ENCODE results near the gene INPP5A. TPM values are rescaled to one million over a fixed set of nuclear protein-coding genes. Genes with fewer than 3 reads are reported as not detected.
"Not testable (repeated sequence)": the region's sequence is repeated elsewhere in the genome, so short reads cannot be mapped to it uniquely, and the experiment has no call there.

Gene INPP5A
- total RNA-seq, 2 experiments from 2014 or later: 7.4 to 7.5 TPM

DNA sequence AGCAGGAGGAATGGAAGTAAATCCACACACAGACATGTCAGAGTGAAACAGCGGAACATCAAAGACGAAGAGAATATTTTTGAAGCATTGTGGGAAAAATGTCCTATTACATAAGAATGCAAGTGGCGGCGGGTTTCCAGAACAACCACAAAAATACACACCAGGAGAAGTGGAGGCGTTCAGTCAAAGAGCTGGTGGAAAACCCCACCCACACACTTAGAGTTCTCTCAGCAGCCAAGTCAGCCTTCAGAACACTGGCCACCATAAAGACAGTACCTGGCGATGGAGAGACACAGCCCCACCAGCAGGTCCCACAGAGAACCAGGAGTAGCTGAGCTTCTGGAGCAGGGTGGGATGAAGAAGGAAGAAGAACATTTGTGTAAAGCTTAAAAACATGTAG lies 224.7 kb downstream of the INPP5A start:
- Mint-ChIP-seq H3K36me3 (peaks cover 7% of the 10 kb centered on the region), H3K4me3 (no peak overlapping the region), H3K4me1 (ENCODE audit: low read depth) (peaks cover 9% of the 10 kb centered on the region), H3K27ac (no peak overlapping the region), H3K9me3 (no peaks in the 10 kb centered on the region), H3K27me3 (no peaks in the 10 kb centered on the region)
- DNase-seq: peak; percentile 42
- ChIA-PET CTCF (interaction anchor here (0.9 kb wide), 1 partner anchor 108 kb away, joined by 5 read pairs; no protein-coding TSS in a partner anchor), POLR2A (no interaction called here)
- intact Hi-C loops (cut with micrococcal nuclease): no loop called here

DNA sequence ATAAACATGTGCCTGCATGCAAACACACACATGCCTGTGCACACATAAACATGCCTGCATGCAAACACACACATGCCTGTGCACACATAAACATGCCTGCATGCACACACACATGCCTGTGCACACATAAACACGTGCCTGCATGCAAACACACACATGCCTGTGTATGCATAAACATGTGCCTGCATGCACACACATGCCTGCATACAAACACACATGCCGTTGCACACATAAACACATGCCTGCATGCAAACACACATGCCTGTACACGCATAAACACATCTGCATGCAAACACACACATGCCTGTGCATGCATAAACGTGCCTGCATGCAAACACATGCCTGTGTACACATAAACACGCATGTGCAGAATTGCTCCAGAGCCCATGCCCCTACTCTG lies 226.0 kb downstream of the INPP5A start:
- Mint-ChIP-seq H3K9me3 (no peaks in the 10 kb centered on the region), H3K4me1 (ENCODE audit: low read depth) (peaks cover 9% of the 10 kb centered on the region), H3K27me3 (no peaks in the 10 kb centered on the region), H3K27ac (no peak overlapping the region), H3K36me3 (peaks cover 5% of the 10 kb centered on the region), H3K4me3 (no peak overlapping the region)
- DNase-seq: no peak
- POLR2A ChIA-PET: no interaction called here
- CTCF ChIA-PET: no interaction called here
- intact Hi-C loops (cut with micrococcal nuclease): no loop called here

DNA sequence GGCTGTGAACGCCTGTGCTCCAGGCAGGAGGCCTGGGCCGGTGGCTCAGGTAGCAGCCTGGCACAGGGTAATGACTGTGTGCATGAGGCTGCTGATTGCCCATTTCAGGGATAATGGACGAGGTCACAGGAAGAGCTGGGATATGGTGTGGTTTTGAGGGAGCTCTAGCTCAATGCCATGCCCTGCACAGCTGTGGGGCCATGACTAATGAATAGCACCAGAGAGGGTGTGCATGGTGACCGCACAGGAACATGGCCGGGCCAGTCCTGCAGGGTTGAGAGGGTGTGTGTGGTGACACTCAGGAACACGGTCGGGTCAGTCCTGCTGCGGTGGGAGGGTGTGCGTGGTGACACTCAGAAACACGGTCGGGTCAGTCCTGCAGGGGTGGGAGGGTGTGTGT lies 226.5 kb downstream of the INPP5A start:
- ChIA-PET POLR2A (no interaction called here), CTCF (no interaction called here)
- intact Hi-C loops (cut with micrococcal nuclease): no loop called here
- Mint-ChIP-seq H3K4me1 (ENCODE audit: low read depth) (peaks cover 9% of the 10 kb centered on the region), H3K9me3 (no peaks in the 10 kb centered on the region), H3K27me3 (no peaks in the 10 kb centered on the region), H3K4me3 (no peak overlapping the region), H3K36me3 (peaks cover 5% of the 10 kb centered on the region), H3K27ac (no peak overlapping the region)
- DNase-seq: no peak

DNA sequence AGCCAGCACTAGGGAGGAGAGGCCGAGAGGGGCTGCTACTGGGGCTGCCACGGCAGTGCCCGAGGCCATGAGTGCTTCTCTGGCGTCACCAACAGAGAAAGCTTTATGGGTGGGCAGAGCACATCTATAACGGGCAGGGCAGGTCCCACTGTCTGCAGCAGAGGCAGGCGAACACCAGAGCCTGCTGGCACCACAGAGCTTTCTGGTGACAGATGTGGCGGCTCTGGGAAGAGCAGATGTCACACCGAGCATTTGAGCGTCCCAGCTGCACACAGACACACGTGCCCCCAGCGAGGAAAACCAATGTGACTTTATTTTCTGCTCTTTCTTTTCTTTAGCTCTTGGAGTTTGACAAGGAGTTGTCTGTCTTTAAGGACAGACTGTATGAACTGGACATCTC lies 227.8 kb downstream of the INPP5A start:
- Mint-ChIP-seq H3K9me3 (no peaks in the 10 kb centered on the region), H3K4me1 (ENCODE audit: low read depth) (peaks cover 9% of the 10 kb centered on the region), H3K27ac (no peak overlapping the region), H3K4me3 (no peak overlapping the region), H3K36me3 (peaks cover 5% of the 10 kb centered on the region), H3K27me3 (no peaks in the 10 kb centered on the region)
- DNase-seq: no peak
- intact Hi-C loops (cut with micrococcal nuclease): no loop called here
- ChIA-PET POLR2A (no interaction called here), CTCF (no interaction called here)

DNA sequence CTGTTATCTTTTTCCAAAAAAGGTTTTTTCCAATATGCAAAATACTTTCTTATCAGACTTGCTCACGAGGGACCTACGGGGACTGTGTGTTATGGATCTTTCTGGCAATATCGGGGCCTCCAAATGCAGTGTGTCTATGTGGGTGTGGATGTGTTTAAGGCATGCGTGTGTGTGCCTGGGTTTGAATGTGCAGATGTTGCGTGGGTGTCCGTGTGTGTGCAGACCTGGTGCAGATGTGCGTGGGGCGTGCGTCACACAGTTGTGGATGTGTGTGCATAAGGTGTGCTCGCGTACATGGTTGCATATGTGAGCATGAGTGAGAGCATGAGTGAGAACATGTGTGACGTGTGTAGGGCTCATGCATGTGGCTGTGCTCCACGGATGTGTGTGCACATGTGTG lies 228.7 kb downstream of the INPP5A start:
- Mint-ChIP-seq H3K36me3 (peaks cover 5% of the 10 kb centered on the region), H3K27me3 (no peaks in the 10 kb centered on the region), H3K4me3 (no peak overlapping the region), H3K9me3 (no peaks in the 10 kb centered on the region), H3K4me1 (ENCODE audit: low read depth) (peaks cover 9% of the 10 kb centered on the region), H3K27ac (no peak overlapping the region)
- ChIA-PET POLR2A (no interaction called here), CTCF (no interaction called here)
- intact Hi-C loops (cut with micrococcal nuclease): no loop called here
- DNase-seq: no peak

DNA sequence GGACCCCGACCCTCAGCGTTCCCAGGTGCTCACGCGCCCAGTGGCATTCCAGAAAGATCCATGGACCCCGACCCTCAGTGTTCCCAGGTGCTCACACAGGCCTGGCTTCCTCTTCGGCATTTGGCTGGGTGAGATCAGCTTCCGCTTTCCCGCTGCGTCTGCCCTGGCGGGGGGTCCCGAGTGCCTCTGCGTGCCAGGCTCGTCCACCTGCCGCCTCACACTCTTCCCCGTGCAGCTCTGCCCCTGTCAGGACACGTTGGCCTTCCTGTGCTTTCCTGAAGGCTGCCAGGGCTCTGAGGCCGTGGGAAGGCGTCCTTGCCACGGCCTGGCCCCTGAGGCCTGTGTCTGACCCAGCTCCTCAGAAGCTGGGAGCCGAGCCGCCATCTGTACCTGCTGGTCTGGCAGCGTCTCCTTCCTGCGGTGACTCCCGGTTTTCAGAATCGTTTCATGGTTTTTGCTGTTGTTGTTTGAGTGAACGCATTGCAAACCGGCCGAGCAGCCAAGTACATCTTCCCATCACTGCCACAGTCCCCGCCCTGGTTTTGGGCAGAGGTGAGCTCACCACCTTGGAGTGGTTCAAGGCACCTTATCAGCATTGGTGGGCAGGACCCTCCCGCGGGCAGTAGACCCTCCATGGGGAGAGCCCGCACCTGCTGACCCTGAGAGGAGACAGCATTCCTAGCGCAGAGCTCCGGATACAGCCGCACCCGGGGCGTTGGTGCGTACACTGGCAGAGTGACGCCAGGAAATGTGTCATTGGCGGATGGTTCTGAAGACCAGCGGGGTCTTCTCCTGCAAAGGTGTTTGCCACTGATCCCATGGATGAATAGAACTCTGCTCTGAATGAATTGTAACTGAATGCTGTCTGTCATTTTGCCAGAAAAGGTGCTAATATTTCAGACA lies 231.0 kb downstream of the INPP5A start:
- no peak overlapping the region for H3K4me3 Mint-ChIP-seq
- POLR2A ChIA-PET: no interaction called here
- intact Hi-C loops (cut with micrococcal nuclease): no loop called here

DNA sequence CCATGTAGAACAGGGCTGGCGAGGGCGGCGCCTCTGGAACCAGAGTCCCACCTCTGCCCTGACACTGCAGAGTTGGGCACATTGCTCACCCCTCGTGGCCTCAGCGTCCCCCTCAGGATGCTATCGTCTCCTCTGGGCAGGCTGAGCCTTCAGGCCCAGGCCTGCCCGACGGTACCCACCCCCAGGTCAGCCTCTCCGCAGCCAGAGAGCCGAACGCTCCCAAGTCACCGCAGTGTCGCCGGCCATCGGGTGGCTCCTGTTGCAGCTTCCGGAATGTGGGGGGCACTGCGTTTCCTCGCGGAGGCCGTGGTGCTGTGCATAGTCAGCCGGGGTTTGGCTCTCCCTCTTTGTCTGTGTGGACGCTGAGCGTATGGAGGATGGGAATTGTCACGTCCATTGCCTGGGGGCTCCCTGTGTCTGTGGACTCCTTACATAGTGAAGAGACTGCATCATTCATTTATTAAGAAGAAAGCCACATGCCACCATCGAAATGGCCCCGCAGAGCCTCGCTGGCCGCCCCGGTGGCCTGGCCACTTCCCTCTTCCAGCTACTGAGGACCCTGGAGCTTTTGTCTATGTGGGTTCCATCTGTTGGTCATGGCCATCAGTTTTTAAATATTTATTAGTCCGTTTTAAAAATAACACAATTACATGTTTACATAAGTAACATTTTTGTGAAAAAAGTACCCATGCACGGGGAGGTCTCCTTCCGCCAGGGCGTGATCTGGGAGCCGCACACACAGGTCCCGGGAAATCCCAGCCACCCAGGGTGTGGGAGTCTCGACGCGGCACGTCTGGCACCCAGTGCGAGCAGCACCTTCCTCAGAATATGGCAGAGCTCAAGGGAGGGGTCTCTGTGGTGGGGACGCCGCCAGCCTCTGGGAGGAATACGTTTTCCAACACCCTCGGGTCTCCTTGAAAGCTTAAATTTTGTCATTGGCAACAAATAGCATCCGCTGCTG lies 232.8 kb downstream of the INPP5A start:
- H3K36me3 Mint-ChIP-seq: peaks cover 9% of the 10 kb centered on the region
- CTCF ChIA-PET: no interaction called here

More for the DNA sequence above, 231.0 kb downstream of the INPP5A start:
- DNase-seq: no peak
- CTCF ChIA-PET: no interaction called here
- Mint-ChIP-seq H3K9me3 (no peaks in the 10 kb centered on the region), H3K36me3 (peaks cover 9% of the 10 kb centered on the region), H3K4me1 (ENCODE audit: low read depth) (no peaks in the 10 kb centered on the region), H3K27me3 (no peaks in the 10 kb centered on the region), H3K27ac (no peak overlapping the region)

DNA sequence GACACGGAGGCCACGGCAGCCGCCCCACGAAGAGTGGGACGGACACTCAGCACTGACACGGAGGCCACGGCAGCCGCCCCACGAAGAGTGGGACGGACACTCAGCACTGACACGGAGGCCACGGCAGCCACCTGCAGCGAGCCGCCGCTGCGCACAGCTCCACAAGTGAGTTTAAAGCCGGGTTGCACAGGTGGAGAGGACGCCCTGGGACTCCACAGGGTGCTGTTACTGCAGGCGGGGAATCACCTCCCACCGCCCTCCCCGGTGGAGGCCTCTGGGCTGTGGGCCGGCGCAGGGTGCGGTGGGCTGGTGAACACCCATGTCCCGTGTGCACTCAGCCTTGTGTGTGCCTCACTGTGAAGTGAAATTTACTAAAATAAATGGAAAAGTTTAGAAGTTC lies 235.2 kb downstream of the INPP5A start:
- H3K4me1 Mint-ChIP-seq (ENCODE audit: low read depth); DNase-seq; CTCF ChIA-PET; POLR2A ChIA-PET; H3K9me3 Mint-ChIP-seq; H3K36me3 Mint-ChIP-seq; H3K27ac Mint-ChIP-seq; intact Hi-C loops (cut with micrococcal nuclease); H3K27me3 Mint-ChIP-seq; H3K4me3 Mint-ChIP-seq: not testable (repeated sequence)

More for the DNA sequence above, 232.8 kb downstream of the INPP5A start:
- Mint-ChIP-seq H3K4me3 (no peak overlapping the region), H3K27me3 (no peaks in the 10 kb centered on the region), H3K27ac (no peak overlapping the region), H3K9me3 (no peaks in the 10 kb centered on the region), H3K4me1 (ENCODE audit: low read depth) (no peaks in the 10 kb centered on the region)
- no peak for DNase-seq
- POLR2A ChIA-PET: no interaction called here
- intact Hi-C loops (cut with micrococcal nuclease): no loop called here

DNA sequence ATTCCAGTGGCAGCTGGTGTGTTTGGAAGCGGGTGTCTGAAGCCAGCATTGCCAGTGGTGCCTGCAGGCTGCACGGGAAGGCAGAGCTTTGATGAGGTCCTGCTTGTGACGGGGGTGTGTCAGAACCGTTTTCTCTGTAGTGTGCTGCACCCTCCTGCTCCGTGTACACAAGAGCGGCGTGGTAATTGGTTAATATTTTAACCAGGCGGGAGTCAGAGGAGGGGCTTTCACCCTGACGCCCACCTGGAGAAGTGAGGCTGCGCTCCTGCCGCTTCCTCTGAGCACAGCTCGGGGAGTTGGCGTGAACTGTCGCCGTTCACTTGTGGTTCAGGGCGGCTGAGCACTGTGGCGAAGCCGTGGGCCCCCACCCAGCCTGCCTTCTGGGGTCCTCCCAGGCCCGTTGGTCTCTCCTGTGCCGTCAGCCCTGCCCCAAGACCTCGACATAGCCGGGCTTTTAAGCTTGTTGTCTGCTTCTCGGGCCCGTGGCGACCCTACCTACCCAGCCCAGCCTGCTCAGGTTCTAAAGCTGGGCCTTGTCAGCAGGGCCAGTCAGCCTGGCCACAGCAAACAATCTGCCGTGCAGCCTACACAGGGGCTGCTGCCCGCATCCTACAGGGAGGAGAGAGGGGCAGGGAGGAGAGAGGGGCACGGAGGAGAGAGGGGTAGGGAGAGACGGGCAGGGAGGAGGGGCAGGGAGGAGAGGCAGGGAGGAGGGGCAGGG lies 236.8 kb downstream of the INPP5A start:
- ChIA-PET POLR2A (no interaction called here), CTCF (no interaction called here)
- no peak overlapping the region for H3K4me3 Mint-ChIP-seq
- H3K27ac Mint-ChIP-seq: no peak overlapping the region
- H3K9me3 Mint-ChIP-seq: no peaks in the 10 kb centered on the region
- H3K27me3 Mint-ChIP-seq: no peaks in the 10 kb centered on the region
- H3K36me3 Mint-ChIP-seq: peaks cover 12% of the 10 kb centered on the region
- H3K4me1 Mint-ChIP-seq (ENCODE audit: low read depth): no peaks in the 10 kb centered on the region
- intact Hi-C loops (cut with micrococcal nuclease): no loop called here
- no peak for DNase-seq

DNA sequence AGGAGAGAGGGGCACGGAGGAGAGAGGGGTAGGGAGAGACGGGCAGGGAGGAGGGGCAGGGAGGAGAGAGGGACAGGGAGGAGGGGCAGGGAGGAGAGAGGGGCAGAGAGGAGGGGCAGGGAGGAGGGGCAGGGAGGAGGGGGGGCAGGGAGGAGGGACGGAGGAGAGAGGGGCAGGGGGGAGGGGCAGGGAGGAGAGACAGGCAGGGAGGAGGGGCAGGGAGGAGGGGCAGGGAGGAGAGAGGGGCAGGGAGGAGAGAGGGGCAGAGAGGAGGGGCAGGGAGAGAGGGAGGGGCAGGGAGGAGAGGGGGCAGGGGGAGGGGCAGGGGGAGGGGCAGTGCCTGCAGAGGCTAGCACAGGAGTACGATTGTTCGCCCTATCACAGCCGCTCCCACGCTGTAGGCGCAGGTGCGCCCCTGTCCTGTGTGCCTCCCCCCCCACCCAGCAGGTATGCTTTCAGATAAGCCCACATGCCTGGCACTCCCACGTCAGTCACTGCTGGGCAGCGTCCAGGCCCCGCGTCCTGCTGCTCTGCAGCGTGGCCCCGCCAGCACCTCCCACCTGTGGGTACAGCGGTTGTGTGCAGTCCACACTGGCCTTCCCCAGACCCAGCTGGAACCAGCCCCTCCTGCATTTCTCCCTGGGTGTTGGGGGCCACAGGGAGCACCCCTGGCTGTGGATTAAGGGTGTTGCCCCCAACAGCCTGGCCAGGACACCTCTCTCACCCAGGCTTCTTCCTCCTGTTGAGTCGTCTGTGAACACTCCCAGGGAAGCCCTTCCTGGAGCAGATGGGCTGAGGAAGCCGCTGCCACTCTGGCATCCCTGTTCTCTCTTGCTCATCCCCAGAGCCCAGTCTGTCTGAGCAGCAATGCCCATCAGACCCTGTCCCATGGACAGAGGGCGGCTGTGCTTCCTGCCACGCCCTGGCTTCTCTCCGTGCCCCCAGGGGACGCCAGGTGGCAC lies 237.6 kb downstream of the INPP5A start:
- intact Hi-C loops (cut with micrococcal nuclease): no loop called here
- ChIA-PET CTCF (no interaction called here), POLR2A (no interaction called here)
- Mint-ChIP-seq H3K4me1 (ENCODE audit: low read depth) (no peaks in the 10 kb centered on the region), H3K9me3 (no peaks in the 10 kb centered on the region), H3K27ac (no peak overlapping the region), H3K4me3 (no peak overlapping the region), H3K36me3 (peaks cover 16% of the 10 kb centered on the region), H3K27me3 (no peaks in the 10 kb centered on the region)
- no peak for DNase-seq

DNA sequence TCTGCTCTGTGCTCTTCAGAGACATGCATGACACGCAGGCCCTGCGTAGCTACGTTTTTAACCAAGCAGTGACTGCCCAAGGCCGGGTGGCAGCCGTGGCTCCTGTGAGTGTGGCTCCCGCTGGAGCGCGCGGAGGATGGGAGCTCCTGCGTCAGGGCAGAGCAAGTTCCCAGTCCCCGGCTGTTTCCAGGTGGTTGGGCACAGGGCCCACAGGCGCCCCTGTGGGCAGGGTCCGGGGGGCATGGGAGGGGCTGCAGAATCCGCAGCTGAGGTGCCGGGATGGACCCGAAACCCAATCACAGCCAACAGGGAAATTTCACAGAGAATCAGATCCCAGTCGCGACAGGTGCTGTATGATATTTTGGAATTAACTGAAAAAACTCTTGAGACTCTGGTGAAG lies 238.6 kb downstream of the INPP5A start:
- Mint-ChIP-seq H3K27me3 (no peaks in the 10 kb centered on the region), H3K27ac (no peak overlapping the region), H3K9me3 (no peaks in the 10 kb centered on the region), H3K4me3 (no peak overlapping the region), H3K4me1 (ENCODE audit: low read depth) (no peaks in the 10 kb centered on the region), H3K36me3 (peaks cover 22% of the 10 kb centered on the region)
- intact Hi-C loops (cut with micrococcal nuclease): no loop called here
- DNase-seq: no peak
- ChIA-PET CTCF (no interaction called here), POLR2A (no interaction called here)
